GM12801 (cell line): ENCODE data around the gene SYCE3.

Experiments
- TF ChIP-seq, protein P1 (sequence below): IDR thresholded peaks from one replicate; pipeline ENCODE4 v1.5.1; 2011; ENCODE audit warnings: control low read depth; ENCODE audit not compliant: insufficient read length; ENCODE audit errors: extremely low read depth

Gene SYCE3

DNA sequence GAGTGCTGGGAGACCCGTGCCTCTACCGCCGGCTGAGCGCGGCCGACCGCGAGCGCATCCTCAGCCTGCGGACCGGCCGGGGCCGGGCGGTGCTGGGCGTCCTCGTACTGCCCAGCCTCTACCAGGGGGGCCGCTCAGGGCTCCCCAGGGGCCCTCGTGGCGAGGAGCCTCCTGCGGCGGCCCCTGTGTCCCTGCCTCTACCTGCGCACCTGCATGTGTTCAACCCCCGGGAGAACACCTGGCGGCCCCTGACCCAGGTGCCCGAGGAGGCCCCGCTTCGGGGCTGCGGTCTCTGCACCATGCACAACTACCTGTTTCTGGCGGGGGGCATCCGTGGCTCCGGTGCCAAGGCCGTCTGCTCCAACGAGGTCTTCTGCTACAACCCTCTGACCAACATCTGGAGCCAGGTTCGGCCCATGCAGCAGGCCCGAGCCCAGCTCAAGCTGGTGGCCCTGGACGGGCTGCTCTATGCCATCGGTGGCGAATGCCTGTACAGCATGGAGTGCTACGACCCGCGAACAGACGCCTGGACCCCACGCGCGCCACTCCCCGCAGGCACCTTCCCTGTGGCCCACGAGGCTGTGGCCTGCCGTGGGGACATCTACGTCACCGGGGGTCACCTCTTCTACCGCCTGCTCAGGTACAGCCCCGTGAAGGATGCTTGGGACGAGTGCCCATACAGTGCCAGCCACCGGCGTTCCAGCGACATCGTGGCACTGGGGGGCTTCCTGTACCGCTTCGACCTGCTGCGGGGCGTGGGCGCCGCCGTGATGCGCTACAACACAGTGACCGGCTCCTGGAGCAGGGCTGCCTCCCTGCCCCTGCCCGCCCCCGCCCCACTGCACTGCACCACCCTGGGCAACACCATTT is 13.6 kb downstream of the SYCE3 start:
- TF ChIP-seq, protein P1, sequence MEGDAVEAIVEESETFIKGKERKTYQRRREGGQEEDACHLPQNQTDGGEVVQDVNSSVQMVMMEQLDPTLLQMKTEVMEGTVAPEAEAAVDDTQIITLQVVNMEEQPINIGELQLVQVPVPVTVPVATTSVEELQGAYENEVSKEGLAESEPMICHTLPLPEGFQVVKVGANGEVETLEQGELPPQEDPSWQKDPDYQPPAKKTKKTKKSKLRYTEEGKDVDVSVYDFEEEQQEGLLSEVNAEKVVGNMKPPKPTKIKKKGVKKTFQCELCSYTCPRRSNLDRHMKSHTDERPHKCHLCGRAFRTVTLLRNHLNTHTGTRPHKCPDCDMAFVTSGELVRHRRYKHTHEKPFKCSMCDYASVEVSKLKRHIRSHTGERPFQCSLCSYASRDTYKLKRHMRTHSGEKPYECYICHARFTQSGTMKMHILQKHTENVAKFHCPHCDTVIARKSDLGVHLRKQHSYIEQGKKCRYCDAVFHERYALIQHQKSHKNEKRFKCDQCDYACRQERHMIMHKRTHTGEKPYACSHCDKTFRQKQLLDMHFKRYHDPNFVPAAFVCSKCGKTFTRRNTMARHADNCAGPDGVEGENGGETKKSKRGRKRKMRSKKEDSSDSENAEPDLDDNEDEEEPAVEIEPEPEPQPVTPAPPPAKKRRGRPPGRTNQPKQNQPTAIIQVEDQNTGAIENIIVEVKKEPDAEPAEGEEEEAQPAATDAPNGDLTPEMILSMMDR = no peak

DNA sequence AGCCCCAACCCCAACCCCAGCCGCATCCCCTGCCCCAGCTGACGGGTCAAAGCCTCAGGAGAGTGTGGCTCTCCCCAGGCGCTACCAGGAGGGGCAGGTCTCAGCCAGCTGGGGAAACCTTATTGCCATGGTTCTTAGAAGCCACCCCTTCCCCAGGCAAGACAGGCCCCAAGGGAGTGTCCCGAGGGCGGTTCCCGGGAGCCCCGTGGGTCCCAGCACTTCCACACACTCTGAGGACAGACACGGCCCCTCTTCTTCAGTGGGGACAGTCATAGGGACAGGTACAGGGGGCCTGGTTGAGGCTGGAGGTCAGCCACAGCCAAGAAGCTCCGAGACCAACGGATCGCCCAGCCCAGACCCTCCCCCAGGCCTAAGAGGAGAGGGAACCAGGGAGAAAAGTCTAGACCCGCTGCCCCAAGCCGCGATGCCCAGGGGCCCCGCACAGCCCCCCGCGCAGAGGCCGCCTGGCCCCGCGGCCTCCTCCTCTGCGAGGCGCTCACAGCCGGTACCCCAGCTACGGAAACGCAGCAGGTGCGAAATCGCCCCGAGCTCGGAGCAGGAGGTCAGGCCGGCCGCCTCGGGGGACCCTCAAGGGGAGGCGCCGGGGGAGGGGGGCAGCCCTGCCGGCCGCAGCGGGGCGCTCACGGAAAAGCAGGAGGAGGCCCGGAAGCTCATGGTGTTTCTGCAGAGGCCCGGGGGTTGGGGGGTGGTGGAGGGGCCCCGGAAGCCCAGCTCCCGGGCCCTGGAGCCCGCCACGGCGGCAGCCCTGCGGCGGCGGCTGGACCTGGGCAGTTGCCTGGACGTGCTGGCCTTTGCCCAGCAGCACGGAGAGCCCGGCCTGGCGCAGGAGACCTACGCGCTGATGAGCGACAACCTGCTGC is 14.4 kb downstream of the SYCE3 start:
- TF ChIP-seq, protein P1 = no peak

DNA sequence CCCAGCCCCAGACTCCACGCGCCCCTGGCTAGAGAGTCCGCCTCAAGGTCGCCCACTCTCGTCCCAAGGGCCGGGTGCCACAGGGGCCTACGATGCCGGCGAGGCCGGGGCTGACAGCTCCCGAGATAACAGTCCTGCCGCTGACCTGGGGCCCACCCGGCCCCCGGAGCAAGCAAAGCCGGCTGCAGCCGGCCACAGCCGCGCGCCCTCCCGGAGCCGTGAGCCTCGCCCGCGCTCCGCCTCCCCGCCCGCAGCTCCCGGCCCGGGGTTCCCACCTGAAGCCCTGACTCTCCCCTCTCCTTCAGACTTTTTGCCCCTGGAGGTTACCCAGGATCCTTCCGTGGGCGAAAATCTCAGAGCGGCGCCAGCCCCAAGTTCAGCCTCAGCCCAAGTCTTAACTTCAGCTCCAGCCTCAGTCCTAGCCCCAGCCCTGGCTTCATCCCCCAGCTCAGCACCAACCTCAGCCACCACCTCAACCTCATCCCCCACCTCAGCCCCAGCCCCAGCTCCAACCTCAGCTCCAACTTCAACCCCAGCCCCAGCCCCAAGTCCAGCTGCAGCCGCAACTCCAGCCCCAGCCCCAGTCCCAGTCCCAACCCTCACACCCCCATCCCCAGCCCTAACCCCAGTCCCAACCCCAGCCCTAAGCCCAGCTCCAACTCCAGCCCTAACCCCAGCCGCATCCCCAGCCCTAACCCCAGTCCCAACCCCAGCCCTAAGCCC is 15.3 kb downstream of the SYCE3 start:
- TF ChIP-seq, protein P1 = no peak

DNA sequence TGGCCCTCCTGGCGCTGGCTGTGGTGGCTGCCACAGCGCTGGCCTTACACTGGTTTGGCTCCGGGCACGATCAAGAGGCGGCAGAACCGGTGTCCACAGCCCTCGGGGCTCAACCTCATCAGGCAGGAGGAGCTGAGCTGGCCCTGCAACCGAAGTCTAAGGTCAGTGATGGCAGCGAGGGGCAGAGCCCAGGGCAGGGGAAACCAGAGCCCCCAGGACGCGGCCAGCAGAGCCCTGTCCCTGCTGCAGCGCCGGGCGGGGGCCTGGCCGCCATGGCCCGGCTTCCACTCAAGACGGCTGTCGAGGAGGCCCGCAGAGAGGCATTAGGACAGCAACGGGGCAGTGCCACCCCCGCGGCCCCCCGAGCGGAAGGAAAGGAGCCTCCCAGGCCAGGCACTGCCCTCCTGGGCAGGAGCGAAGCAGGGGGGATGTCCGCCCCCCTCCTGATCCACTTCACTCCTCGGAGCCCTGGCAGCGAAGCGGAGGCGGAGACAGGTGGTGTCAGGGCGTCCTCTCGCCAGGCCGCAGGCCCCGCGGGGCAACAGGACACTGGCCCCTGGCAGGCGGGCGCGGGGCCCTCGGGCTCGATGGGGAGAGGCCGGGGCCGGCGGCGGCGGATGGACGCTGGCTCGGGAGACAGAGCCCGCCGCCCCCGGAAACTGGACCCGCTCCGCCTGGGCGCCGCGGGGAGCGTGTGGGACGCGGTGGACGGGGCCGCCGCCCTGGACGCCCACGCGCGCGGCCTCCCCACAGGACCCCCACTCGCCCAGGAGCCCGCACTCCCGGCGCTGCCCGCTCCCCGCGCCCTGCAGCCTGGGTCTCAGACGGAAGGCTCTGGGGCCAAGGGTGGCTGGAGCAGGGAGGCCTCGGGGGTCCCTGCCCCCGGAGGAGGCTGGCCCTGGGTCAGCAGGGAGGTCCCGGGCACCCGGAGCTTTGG is 16.1 kb downstream of the SYCE3 start:
- TF ChIP-seq, protein P1 = no peak

DNA sequence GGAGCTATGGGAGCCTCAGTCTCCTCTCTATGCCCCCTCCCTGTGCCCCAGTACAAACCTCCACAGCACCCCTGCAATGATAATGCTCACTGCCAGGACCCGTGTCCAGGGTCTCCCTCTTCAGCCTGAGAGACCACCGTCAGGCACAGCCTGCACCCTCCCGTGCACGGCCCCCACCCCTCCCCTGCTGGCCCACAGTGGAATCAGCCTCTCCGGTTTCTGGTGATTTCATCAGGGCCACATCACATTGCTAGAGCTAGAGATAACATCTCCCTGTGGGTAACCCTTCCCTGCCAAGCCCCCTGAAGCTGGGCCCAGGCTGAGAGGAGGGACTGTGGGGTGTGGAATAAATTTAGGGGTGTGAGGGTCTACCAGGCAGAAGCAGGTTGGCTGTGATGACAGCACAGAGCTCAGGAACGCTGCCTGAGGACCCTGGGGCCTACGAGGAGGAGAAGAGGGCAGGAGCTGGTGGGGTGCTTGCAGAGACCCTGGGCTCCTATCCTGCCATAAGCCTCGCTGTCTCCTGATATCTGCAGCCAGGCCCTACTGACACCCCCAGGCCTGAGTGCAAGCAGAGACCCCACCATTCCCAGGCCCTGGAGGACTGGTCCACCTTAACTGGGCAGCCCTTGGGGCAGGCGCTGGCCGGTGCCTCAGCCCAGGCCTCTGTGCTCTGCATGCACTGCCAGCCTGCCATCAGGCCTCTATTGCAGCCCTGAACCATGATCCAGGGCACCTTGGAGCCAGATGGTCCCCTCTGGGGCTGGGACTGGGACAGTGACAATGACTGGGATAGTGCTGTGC is 17.0 kb downstream of the SYCE3 start, which contains the start of gene KLHDC7B:
KLHDC7B (plus strand) TSS at position 378 of the 804 bp plus-strand sequence; CDS start at position 723, 345 bp downstream.
- TF ChIP-seq, protein P1 = no peak

DNA sequence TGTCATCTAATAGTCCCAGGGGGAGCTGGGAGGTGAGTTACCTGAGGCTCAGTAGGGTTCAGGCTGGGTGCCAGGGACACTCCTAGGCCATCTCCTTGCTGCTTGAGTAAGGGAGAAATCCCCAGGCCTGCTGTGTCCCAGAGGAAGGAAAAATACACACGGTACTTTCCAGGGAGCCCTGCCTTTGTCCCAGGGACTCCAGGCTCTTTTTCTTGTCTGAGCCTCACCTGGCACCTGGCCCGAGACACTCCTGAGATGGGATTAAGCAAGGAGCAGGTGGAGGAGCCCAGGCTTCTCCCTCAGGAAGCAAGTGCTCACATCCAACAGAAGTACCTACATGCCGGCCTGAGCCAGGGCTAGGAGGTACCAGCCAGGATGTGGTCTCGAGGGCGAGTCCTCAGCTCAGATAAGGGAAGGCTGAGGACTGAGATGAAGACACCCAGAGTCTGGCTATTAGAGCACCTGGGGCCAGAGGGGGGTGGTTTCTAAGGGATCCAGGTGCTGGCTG is 17.9 kb downstream of the SYCE3 start:
- TF ChIP-seq, protein P1 = no peak
